Keratinocyte (primary cell): Measurements from ENCODE around the gene RPUSD4. TPM values are rescaled to one million over a fixed set of nuclear protein-coding genes. Genes with fewer than 3 reads are reported as not detected.

ENCODE experiments used
- DNase-seq: peaks from one replicate; pipeline ENCODE4 v3.0.0-alpha.2; 2011; ENCODE audit warnings: low read depth, missing footprints, low spot score
- FAIRE-seq: peaks from 2 replicates; lab custom pipeline; 2011; peaks lifted over from hg19 to GRCh38; lab: Jason Lieb, UNC
- H2AFZ ChIP-seq: 2 replicates; pipeline ENCODE4 v1.6.0; 2012; ENCODE audit warnings: low read length, control low read depth, inconsistent platforms; ENCODE audit not compliant: control insufficient read depth
- H3K27ac ChIP-seq: 2 replicates; pipeline ENCODE4 v1.5.1; 2011; ENCODE audit warnings: low read length; ENCODE audit not compliant: control insufficient read depth, insufficient read depth
- H3K27me3 ChIP-seq: 3 replicates; pipeline ENCODE4 v1.6.0; 2011; ENCODE audit warnings: low read length; ENCODE audit not compliant: control insufficient read depth, insufficient read depth; ENCODE audit errors: extremely low read depth
- H3K36me3 ChIP-seq, 2 experiments: 2 replicates in 1 of 2; 3 replicates in 1 of 2; pipeline ENCODE4 v1.5.1; 2011; ENCODE audit warnings: low read length in 2 of 2, mild to moderate bottlenecking in 1 of 2; ENCODE audit not compliant: control insufficient read depth in 2 of 2, insufficient read depth in 2 of 2; ENCODE audit errors: extremely low read depth in 1 of 2
- H3K4me1 ChIP-seq: 3 replicates; pipeline ENCODE4 v1.5.1; 2011; ENCODE audit warnings: low read length; ENCODE audit not compliant: control insufficient read depth, insufficient read depth; ENCODE audit errors: extremely low read depth
- H3K4me2 ChIP-seq: 3 replicates; pipeline ENCODE4 v1.6.0; 2011; ENCODE audit warnings: low read depth, low read length; ENCODE audit not compliant: control insufficient read depth, insufficient read depth; ENCODE audit errors: extremely low read depth
- H3K4me3 ChIP-seq, 3 experiments: fragments of 200-600 bp in 1 of 3; sonication (generic) in 1 of 3; 2 replicates in 2 of 3; 3 replicates in 1 of 3; pipeline ENCODE4 v1.5.1; 2011 to 2016; ENCODE audit warnings: low read length in 3 of 3, mild to moderate bottlenecking in 3 of 3, control low read depth in 2 of 3, inconsistent platforms in 1 of 3, low read depth in 1 of 3, mixed read lengths in 1 of 3, mixed run types in 1 of 3, moderate library complexity in 1 of 3; ENCODE audit not compliant: control insufficient read depth in 2 of 3, insufficient read depth in 2 of 3; ENCODE audit errors: extremely low read depth in 1 of 3
- H3K79me2 ChIP-seq: 2 replicates; pipeline ENCODE4 v1.6.0; 2012; ENCODE audit warnings: low read length; ENCODE audit not compliant: control insufficient read depth, insufficient read depth
- H3K9ac ChIP-seq: 3 replicates; pipeline ENCODE4 v1.6.0; 2011; ENCODE audit warnings: low read length; ENCODE audit not compliant: control insufficient read depth, insufficient read depth; ENCODE audit errors: extremely low read depth
- H3K9me1 ChIP-seq: 3 replicates; pipeline ENCODE4 v1.6.0; 2011; ENCODE audit warnings: low read length; ENCODE audit not compliant: control insufficient read depth, insufficient read depth; ENCODE audit errors: extremely low read depth
- H3K9me3 ChIP-seq: 2 replicates; pipeline ENCODE4 v1.5.1; 2012; ENCODE audit warnings: low read depth, low read length; ENCODE audit not compliant: control insufficient read depth
- H4K20me1 ChIP-seq: 3 replicates; pipeline ENCODE4 v1.6.0; 2011; ENCODE audit warnings: low read length; ENCODE audit not compliant: control insufficient read depth, insufficient read depth; ENCODE audit errors: extremely low read depth
- CTCF ChIP-seq, 3 experiments: IDR thresholded peaks in 1 of 3; conservative IDR thresholded peaks in 1 of 3; optimal IDR thresholded peaks in 1 of 3; 2 replicates in 2 of 3; 3 replicates in 1 of 3; pipeline versions ENCODE3 to v1.5.1; 2011; ENCODE audit warnings: low read length in 3 of 3, mild to moderate bottlenecking in 3 of 3, moderate library complexity in 2 of 3, control low read depth in 1 of 3, inconsistent platforms in 1 of 3; ENCODE audit not compliant: insufficient read depth in 2 of 3; ENCODE audit errors: extremely low read depth in 1 of 3
- EZH2 ChIP-seq: IDR thresholded peaks from one replicate; pipeline ENCODE4 v1.6.1; 2012; ENCODE audit warnings: inconsistent platforms, mild to moderate bottlenecking, low read length, moderate library complexity
- dilution Hi-C: fragments of 300-500 bp; cut with MboI; formaldehyde crosslinking; loops from one replicate; pipeline ENCODE4 v1.7.0; 2020; ENCODE audit warnings: low sequenced_read_pairs; ENCODE audit not compliant: extremely low pct_ligation_motif_present
- polyA plus RNA-seq, 5 experiments: library from polyadenylated mRNA; depleted of rRNA in 3 of 5; stranded (reverse) in 3 of 5; stranded (forward) in 1 of 5; unstranded in 1 of 5; fragments of >200 nt; gene quantifications; 1 replicate in 1 of 5; 2 replicates in 3 of 5; 3 replicates in 1 of 5; pipeline versions ENCODE4 v1.2.1 to v1.2.3, GENCODE V29; 2011 to 2012; ENCODE audit warnings: missing spikeins in 2 of 5, low read depth in 1 of 5, low replicate concordance in 1 of 5

Gene RPUSD4
- polyA plus RNA-seq, 1 donor (not counting 4 experiments of a cell fraction or from before 2014, with no cell fraction given) = 23.8 TPM

- H2AFZ ChIP-seq = no peak overlapping the region
- dilution Hi-C loops = no loop called here
- no peaks in the 10 kb centered on the region for H4K20me1 ChIP-seq
- H3K79me2 ChIP-seq = no peaks in the 10 kb centered on the region
- H3K4me1 ChIP-seq = peaks cover 9% of the 10 kb centered on the region
- no peak overlapping the region for H3K4me3 ChIP-seq
- TF ChIP-seq CTCF (optimal IDR thresholded peaks at IDR 0.05 in 1 of 3, IDR thresholded peaks at IDR 0.05 in 1 of 3, conservative IDR thresholded peaks at IDR 0.05 in 1 of 3; ENCODE audit: extremely low read depth in 1 of 3, insufficient read depth in 2 of 3, low read length in 3 of 3) (no peak), EZH2 (no peak)
- no peak overlapping the region for H3K4me2 ChIP-seq
- no peak for FAIRE-seq
- no peak overlapping the region for H3K27ac ChIP-seq
- H3K9me1 ChIP-seq = no peaks in the 10 kb centered on the region
- peaks cover 14 to 15% of the 10 kb centered on the region in 2 experiments for H3K36me3 ChIP-seq
- H3K9me3 ChIP-seq = no peaks in the 10 kb centered on the region
- DNase-seq = no peak
- no peaks in the 10 kb centered on the region for H3K27me3 ChIP-seq
- no peak overlapping the region for H3K9ac ChIP-seq
Measured at GRCh38 chr11:126192361-126192760, 19.1 kb downstream of the RPUSD4 start.

- Histone ChIP-seq H3K27me3 (no peaks in the 10 kb centered on the region), H3K9me1 (no peaks in the 10 kb centered on the region), H3K9ac (no peak overlapping the region), H3K4me1 (peaks cover 9% of the 10 kb centered on the region), H3K9me3 (no peaks in the 10 kb centered on the region), H2AFZ (no peak overlapping the region), H3K36me3 (peaks cover 8 to 12% of the 10 kb centered on the region in 2 experiments), H3K4me2 (no peak overlapping the region), H4K20me1 (no peaks in the 10 kb centered on the region), H3K27ac (no peak overlapping the region), H3K79me2 (no peaks in the 10 kb centered on the region), H3K4me3 (no peak overlapping the region)
- no peak for TF ChIP-seq CTCF (optimal IDR thresholded peaks at IDR 0.05 in 1 of 3, IDR thresholded peaks at IDR 0.05 in 1 of 3, conservative IDR thresholded peaks at IDR 0.05 in 1 of 3; ENCODE audit: extremely low read depth in 1 of 3, insufficient read depth in 2 of 3, low read length in 3 of 3)
- dilution Hi-C loops = no loop called here
- peak; percentile 5 for FAIRE-seq
- DNase-seq = no peak
Measured at GRCh38 chr11:126191379-126192073, 19.9 kb downstream of the RPUSD4 start.
